GM12878 (cell line): ENCODE data around the gene HJURP. TPM values are rescaled to one million over a fixed set of nuclear protein-coding genes. Genes with fewer than 3 reads are reported as not detected.

Source experiments
- ATAC-seq: fragments of 200-7000 bp; cut with Tn5 transposase; 3 replicates; pipeline ENCODE4 v1.9.1; 2020; ENCODE audit warnings: mild to moderate bottlenecking, moderate library complexity
- BruUV-seq: library from RNA; stranded (reverse); fragments of 400-500 nt; replicated peaks from 2 replicates; lab custom pipeline; 2021; lab: Mats Ljungman, UMichigan
- CTCF ChIA-PET: fragments of 300-600 bp; sonication (Branson Sonifier 250); formaldehyde crosslinking; extraction: SDS; loops from one replicate; lab custom pipeline; 2021; ENCODE audit warnings: inconsistent platforms; lab: Yijun Ruan, JAX
- POLR2A ChIA-PET: fragments of 350-600 bp; formaldehyde crosslinking; extraction: SDS; loops from one replicate; lab custom pipeline; 2021; ENCODE audit warnings: inconsistent platforms; lab: Charles Lee
- RAD21 ChIA-PET: fragments of 300-600 bp; sonication (Branson Sonifier 250); formaldehyde crosslinking; loops from one replicate; lab custom pipeline; 2023; ENCODE audit warnings: antibody characterized with exemption; ENCODE audit not compliant: unreplicated experiment; lab: Charles Lee
- SMC1A ChIA-PET: fragments of 300-600 bp; sonication (Branson Sonifier 250); formaldehyde crosslinking; loops from one replicate; lab custom pipeline; 2023; ENCODE audit not compliant: unreplicated experiment, uncharacterized antibody; lab: Charles Lee
- DNase-seq: peaks from one replicate; pipeline ENCODE4 v3.0.0-alpha.2; 2011; ENCODE audit warnings: low read depth, low spot score
- FAIRE-seq: peaks from 3 replicates; lab custom pipeline; 2011; peaks lifted over from hg19 to GRCh38; lab: Jason Lieb, UNC
- H2AFZ ChIP-seq: 2 replicates; pipeline ENCODE4 v1.6.0; 2011; ENCODE audit warnings: low read depth, low read length, control low read depth; ENCODE audit not compliant: control insufficient read depth
- H3K27ac ChIP-seq: 2 replicates; pipeline ENCODE4 v1.5.1; 2011; ENCODE audit warnings: control low read depth; ENCODE audit not compliant: control insufficient read depth, insufficient read depth
- H3K27me3 ChIP-seq, 2 experiments: replicated peaks in 1 of 2; 2 replicates each; pipeline versions ENCODE4 v1.6.0 to v1.6.1; 2011; ENCODE audit warnings: low read length in 1 of 2; ENCODE audit not compliant: control insufficient read depth in 2 of 2, insufficient read depth in 2 of 2
- H3K36me3 ChIP-seq, 2 experiments: 2 replicates each; pipeline ENCODE4 v1.5.1; 2011; ENCODE audit warnings: low read length in 1 of 2; ENCODE audit not compliant: control insufficient read depth in 2 of 2, insufficient read depth in 2 of 2
- H3K4me1 ChIP-seq: 2 replicates; pipeline ENCODE4 v1.6.1; 2011; ENCODE audit warnings: mild to moderate bottlenecking, low read length, moderate library complexity, mixed read lengths; ENCODE audit not compliant: control insufficient read depth, insufficient read depth
- H3K4me2 ChIP-seq: 2 replicates; pipeline ENCODE4 v1.6.0; 2011; ENCODE audit warnings: control low read depth; ENCODE audit not compliant: control insufficient read depth, insufficient read depth
- H3K4me3 ChIP-seq: fragments of 200-600 bp; sonication (generic); 2 replicates; pipeline ENCODE4 v1.5.1; 2016
- H3K79me2 ChIP-seq: 2 replicates; pipeline ENCODE4 v1.6.0; 2011; ENCODE audit warnings: low read length; ENCODE audit not compliant: control insufficient read depth, insufficient read depth
- H3K9ac ChIP-seq: 2 replicates; pipeline ENCODE4 v1.8.0; 2011; ENCODE audit warnings: low read length, control low read depth, mixed read lengths; ENCODE audit not compliant: control insufficient read depth, insufficient read depth
- H3K9me3 ChIP-seq: replicated peaks from 3 replicates; pipeline ENCODE4 v1.5.1; 2011; ENCODE audit warnings: mild to moderate bottlenecking, low read length; ENCODE audit not compliant: control insufficient read depth, insufficient read depth
- H4K20me1 ChIP-seq: 2 replicates; pipeline ENCODE4 v1.6.0; 2011; ENCODE audit not compliant: control insufficient read depth, insufficient read depth
- BACH1 ChIP-seq: fragments of 450-650 bp; IDR thresholded peaks from 2 replicates; pipeline ENCODE4 v1.6.1; 2017; ENCODE audit warnings: mild to moderate bottlenecking, borderline replicate concordance
- BMI1 ChIP-seq: fragments of 450-650 bp; IDR thresholded peaks from 2 replicates; pipeline ENCODE4 v1.6.1; 2016; ENCODE audit warnings: mild to moderate bottlenecking, moderate library complexity, borderline replicate concordance
- E2F4 ChIP-seq: IDR thresholded peaks from 2 replicates; pipeline ENCODE4 v1.6.1; 2012; ENCODE audit warnings: low read depth, low read length, improper control_type of control experiment
- ELK1 ChIP-seq: IDR thresholded peaks from 2 replicates; pipeline ENCODE4 v1.6.1; 2012; ENCODE audit warnings: low read depth, low read length, improper control_type of control experiment
- FOXM1 ChIP-seq: IDR thresholded peaks from 2 replicates; pipeline ENCODE4 v1.6.1; 2012; ENCODE audit warnings: low read depth, mild to moderate bottlenecking, inconsistent platforms, low read length, moderate library complexity
- GABPA ChIP-seq: IDR thresholded peaks from 2 replicates; pipeline ENCODE4 v1.6.1; 2014; ENCODE audit warnings: antibody characterized with exemption, low read depth, mild to moderate bottlenecking, inconsistent platforms
- GATAD2B ChIP-seq: fragments of 450-650 bp; conservative IDR thresholded peaks from 2 replicates; pipeline ENCODE4 v1.6.1; 2017; ENCODE audit warnings: low read depth, mild to moderate bottlenecking, moderate library complexity
- JUND ChIP-seq: IDR thresholded peaks from 2 replicates; pipeline ENCODE4 v1.6.1; 2012; ENCODE audit warnings: low read depth, mild to moderate bottlenecking, low read length, improper control_type of control experiment, moderate library complexity
- NR2C2 ChIP-seq: IDR thresholded peaks from 2 replicates; pipeline ENCODE4 v1.6.1; 2011; ENCODE audit warnings: borderline replicate concordance, low read depth; ENCODE audit not compliant: control insufficient read depth, insufficient read length
- SP1 ChIP-seq: IDR thresholded peaks from one replicate; pipeline ENCODE4 v1.6.1; 2011; ENCODE audit warnings: low read depth, low read length
- YY1 ChIP-seq: IDR thresholded peaks from 2 replicates; pipeline ENCODE4 v1.6.1; 2011; ENCODE audit warnings: low read depth, mild to moderate bottlenecking, low read length
- WGBS: methylation state at CpG from one replicate; pipeline ENCODE4 v1.1.6; 2016; ENCODE audit warnings: low lambda C conversion rate; ENCODE audit not compliant: insufficient replicate concordance, insufficient coverage; ENCODE audit errors: missing lambda C conversion rate; 5-methylcytosine and 5-hydroxymethylcytosine counted together
- in situ Hi-C: fragments of 300-500 bp; cut with MboI; formaldehyde crosslinking; loops from 9 replicates; pipeline ENCODE4 v1.14.3; 2018; ENCODE audit warnings: mixed read lengths
- intact Hi-C: fragments of 100-400 bp; cut with micrococcal nuclease; formaldehyde crosslinking; loops from one replicate; pipeline ENCODE4 v1.14.2; 2022; ENCODE audit not compliant: unreplicated experiment
- polyA plus RNA-seq, 11 experiments: library from polyadenylated mRNA; depleted of rRNA in 4 of 11; unstranded in 6 of 11; stranded (reverse) in 5 of 11; fragments of >200 nt; fragmentation: Nextera tagmentation in 4 of 11; fragmentation: Illumina TruSeq in 1 of 11; extraction: Ambion mirVana in 4 of 11; extraction: Trizol in 1 of 11; gene quantifications; 1 replicate in 1 of 11; 2 replicates in 10 of 11; pipeline versions ENCODE4 v1.2.1 to v1.2.3, GENCODE V29; 2011 to 2016; ENCODE audit warnings: inconsistent platforms in 2 of 11, missing spikeins in 2 of 11, low read depth in 1 of 11
- total RNA-seq, 4 experiments: library from RNA; depleted of rRNA in 3 of 4; stranded (reverse); fragments of >200 nt in 3 of 4; fragmentation: Illumina TruSeq in 1 of 4; extraction: Trizol in 1 of 4; gene quantifications; 2 replicates each; pipeline versions ENCODE4 v1.2.1 to v1.2.3, GENCODE V29; 2013 to 2021
- TF ChIP-seq, protein P1 (sequence below): IDR thresholded peaks from 2 replicates; pipeline ENCODE4 v1.6.1; 2012; ENCODE audit warnings: mild to moderate bottlenecking, low read depth, low read length

The HJURP gene
- total and polyA plus RNA-seq, 10 of the 15 experiments (the other 5 are each of a cell fraction or from before 2014, with no cell fraction given) = 12.7 to 68.9 (median 44.4) TPM

GRCh38 chr2:233817361-233817911, 36.9 kb downstream of the HJURP start:
- Histone ChIP-seq H3K4me1 (no peaks in the 10 kb centered on the region), H3K4me3 (no peak overlapping the region), H3K4me2 (no peak overlapping the region), H3K9ac (no peak overlapping the region), H2AFZ (no peak overlapping the region), H4K20me1 (no peaks in the 10 kb centered on the region), H3K9me3 (no peaks in the 10 kb centered on the region), H3K27ac (no peak overlapping the region), H3K27me3 (no peaks in the 10 kb centered on the region; a peak in 3 of 4 replicates), H3K36me3 (no peaks in the 10 kb centered on the region), H3K79me2 (no peaks in the 10 kb centered on the region)
- 26% methylated on average over 3 of the region's 3 CpGs for whole genome bisulfite sequencing
- ATAC-seq = no peak
- RAD21 ChIA-PET = no interaction called here
- no TSS peak for BruUV-seq
- CTCF ChIA-PET = no interaction called here
- no peak for FAIRE-seq
- in situ Hi-C loops = no loop called here
- no peak for DNase-seq
- TF ChIP-seq FOXM1 = no peak
- intact Hi-C loops = no loop called here
- POLR2A ChIA-PET = no interaction called here
- SMC1A ChIA-PET = no interaction called here

DNA sequence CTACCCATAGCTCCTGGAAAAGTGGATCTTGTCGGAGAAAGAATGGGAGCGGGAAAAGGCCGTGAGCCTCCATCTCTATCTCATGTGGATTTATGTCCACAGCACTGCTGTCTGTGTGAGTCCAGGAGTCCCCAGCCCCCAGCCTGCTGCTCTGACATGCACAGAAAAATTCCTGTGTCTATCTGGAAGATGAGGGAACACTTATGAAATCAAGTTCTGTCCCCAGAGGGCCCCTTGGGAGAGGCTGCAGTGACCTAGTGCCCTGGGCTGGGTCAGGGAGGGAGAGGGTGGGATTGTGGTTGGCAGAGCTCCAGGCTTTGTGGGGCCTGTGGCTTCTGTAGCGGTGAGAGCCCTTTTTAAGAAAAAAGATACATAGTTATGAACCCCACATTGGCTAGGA, 37.6 kb downstream of the HJURP start:
- H3K4me3 ChIP-seq = no peak overlapping the region
- ATAC-seq (no peak), FAIRE-seq (no peak), DNase-seq (no peak)
- no peaks in the 10 kb centered on the region for H3K4me1 ChIP-seq
- H3K79me2 ChIP-seq = no peaks in the 10 kb centered on the region
- in situ Hi-C loops = no loop called here
- no peaks in the 10 kb centered on the region; a peak in 3 of 4 replicates for H3K27me3 ChIP-seq
- ChIA-PET CTCF (no interaction called here), POLR2A (interaction anchor here (0.6 kb wide), 1 partner anchor 124 kb away, joined by 4 read pairs; no protein-coding TSS in a partner anchor), SMC1A (no interaction called here), RAD21 (no interaction called here)
- H3K4me2 ChIP-seq = no peak overlapping the region
- no peaks in the 10 kb centered on the region for H4K20me1 ChIP-seq
- 54% methylated on average over 4 of the region's 4 CpGs for WGBS
- no peaks in the 10 kb centered on the region for H3K9me3 ChIP-seq
- H3K27ac ChIP-seq = no peak overlapping the region
- no peak overlapping the region for H2AFZ ChIP-seq
- no peaks in the 10 kb centered on the region for H3K36me3 ChIP-seq
- BruUV-seq = no TSS peak
- intact Hi-C loops = no loop called here
- H3K9ac ChIP-seq = no peak overlapping the region
- TF ChIP-seq ELK1 (no peak), JUND (no peak), BACH1 (no peak), GATAD2B (no peak), GABPA (no peak), BMI1 (no peak), E2F4 (no peak), YY1 (no peak), NR2C2 (no peak), SP1 (no peak)
- TF ChIP-seq, protein P1, sequence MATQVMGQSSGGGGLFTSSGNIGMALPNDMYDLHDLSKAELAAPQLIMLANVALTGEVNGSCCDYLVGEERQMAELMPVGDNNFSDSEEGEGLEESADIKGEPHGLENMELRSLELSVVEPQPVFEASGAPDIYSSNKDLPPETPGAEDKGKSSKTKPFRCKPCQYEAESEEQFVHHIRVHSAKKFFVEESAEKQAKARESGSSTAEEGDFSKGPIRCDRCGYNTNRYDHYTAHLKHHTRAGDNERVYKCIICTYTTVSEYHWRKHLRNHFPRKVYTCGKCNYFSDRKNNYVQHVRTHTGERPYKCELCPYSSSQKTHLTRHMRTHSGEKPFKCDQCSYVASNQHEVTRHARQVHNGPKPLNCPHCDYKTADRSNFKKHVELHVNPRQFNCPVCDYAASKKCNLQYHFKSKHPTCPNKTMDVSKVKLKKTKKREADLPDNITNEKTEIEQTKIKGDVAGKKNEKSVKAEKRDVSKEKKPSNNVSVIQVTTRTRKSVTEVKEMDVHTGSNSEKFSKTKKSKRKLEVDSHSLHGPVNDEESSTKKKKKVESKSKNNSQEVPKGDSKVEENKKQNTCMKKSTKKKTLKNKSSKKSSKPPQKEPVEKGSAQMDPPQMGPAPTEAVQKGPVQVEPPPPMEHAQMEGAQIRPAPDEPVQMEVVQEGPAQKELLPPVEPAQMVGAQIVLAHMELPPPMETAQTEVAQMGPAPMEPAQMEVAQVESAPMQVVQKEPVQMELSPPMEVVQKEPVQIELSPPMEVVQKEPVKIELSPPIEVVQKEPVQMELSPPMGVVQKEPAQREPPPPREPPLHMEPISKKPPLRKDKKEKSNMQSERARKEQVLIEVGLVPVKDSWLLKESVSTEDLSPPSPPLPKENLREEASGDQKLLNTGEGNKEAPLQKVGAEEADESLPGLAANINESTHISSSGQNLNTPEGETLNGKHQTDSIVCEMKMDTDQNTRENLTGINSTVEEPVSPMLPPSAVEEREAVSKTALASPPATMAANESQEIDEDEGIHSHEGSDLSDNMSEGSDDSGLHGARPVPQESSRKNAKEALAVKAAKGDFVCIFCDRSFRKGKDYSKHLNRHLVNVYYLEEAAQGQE = no peak
